H1 (cell line): ENCODE measurements around the gene VAPB. TPM values are rescaled to one million over a fixed set of nuclear protein-coding genes. Genes with fewer than 3 reads are reported as not detected.

Experiments used
- CTCF ChIA-PET: fragments of 300-600 bp; sonication (Branson Sonifier 250); formaldehyde crosslinking; loops from one replicate; lab custom pipeline; 2021; ENCODE audit not compliant: partially characterized antibody; lab: Charles Lee
- POLR2A ChIA-PET: fragments of 300-600 bp; sonication (Branson Sonifier 250); formaldehyde crosslinking; loops from one replicate; lab custom pipeline; 2021; ENCODE audit warnings: inconsistent platforms; ENCODE audit not compliant: partially characterized antibody; lab: Charles Lee
- DNase-seq, 2 experiments: peaks; one replicate each; pipeline versions ENCODE4 v3.0.0 to v3.0.0-alpha.2; 2010 to 2022; ENCODE audit warnings: low spot score in 2 of 2, low read depth in 1 of 2, mixed read lengths in 1 of 2
- FAIRE-seq: peaks from 2 replicates; lab custom pipeline; 2011; peaks lifted over from hg19 to GRCh38; lab: Jason Lieb, UNC
- H2AFZ ChIP-seq: 2 replicates; pipeline ENCODE4 v1.8.1; 2012; ENCODE audit warnings: low read length, inconsistent platforms
- H2AK5ac ChIP-seq: 2 replicates; pipeline ENCODE4 v1.6.1; 2013; ENCODE audit warnings: low read depth, low read length
- H2BK120ac ChIP-seq: replicated peaks from 2 replicates; pipeline ENCODE3; 2013; ENCODE audit warnings: low read depth, low read length, inconsistent platforms
- H2BK12ac ChIP-seq: 2 replicates; pipeline ENCODE4 v1.6.1; 2013; ENCODE audit warnings: low read depth, low read length
- H2BK15ac ChIP-seq: 2 replicates; pipeline ENCODE4 v1.6.1; 2013; ENCODE audit warnings: low read length
- H2BK20ac ChIP-seq: 2 replicates; pipeline ENCODE4 v1.6.1; 2013; ENCODE audit warnings: low read length
- H2BK5ac ChIP-seq: 2 replicates; pipeline ENCODE4 v1.6.1; 2013; ENCODE audit warnings: low read depth, low read length
- H3K14ac ChIP-seq: 2 replicates; pipeline ENCODE4 v1.6.1; 2013; ENCODE audit warnings: inconsistent platforms; ENCODE audit not compliant: insufficient read length
- H3K18ac ChIP-seq: 2 replicates; pipeline ENCODE4 v1.6.1; 2013; ENCODE audit warnings: low read length; ENCODE audit errors: extremely low read depth
- H3K23ac ChIP-seq: 2 replicates; pipeline ENCODE4 v1.6.1; 2013; ENCODE audit warnings: inconsistent platforms; ENCODE audit not compliant: insufficient read length
- H3K23me2 ChIP-seq: 2 replicates; pipeline ENCODE4 v1.6.1; 2013; ENCODE audit warnings: low read depth, low read length
- H3K27ac ChIP-seq: 2 replicates; pipeline ENCODE4 v1.6.1; 2011; ENCODE audit warnings: low read depth, low read length, inconsistent platforms
- H3K27me3 ChIP-seq, 4 experiments: replicated peaks in 1 of 4; 1 replicate in 1 of 4; 2 replicates in 3 of 4; pipeline versions ENCODE4 v1.6.1 to v1.8.1; 2011 to 2013; ENCODE audit warnings: low read length in 3 of 4, mild to moderate bottlenecking in 3 of 4, inconsistent platforms in 2 of 4, mixed read lengths in 2 of 4, moderate library complexity in 1 of 4; ENCODE audit not compliant: control insufficient read depth in 3 of 4, insufficient read depth in 3 of 4; ENCODE audit errors: extremely low read depth in 1 of 4
- H3K36me3 ChIP-seq, 4 experiments: 2 replicates each; pipeline versions ENCODE4 v1.6.1 to v1.8.1; 2011 to 2013; ENCODE audit warnings: mild to moderate bottlenecking in 4 of 4, low read length in 3 of 4, moderate library complexity in 2 of 4, control low read depth in 1 of 4, inconsistent platforms in 1 of 4; ENCODE audit not compliant: insufficient read depth in 4 of 4, control insufficient read depth in 2 of 4
- H3K4ac ChIP-seq: replicated peaks from 2 replicates; pipeline ENCODE3; 2013; ENCODE audit warnings: low read length, low read depth, mixed read lengths, inconsistent platforms; ENCODE audit not compliant: insufficient read length
- H3K4me1 ChIP-seq, 4 experiments: replicated peaks in 1 of 4; 1 replicate in 1 of 4; 2 replicates in 3 of 4; pipeline versions ENCODE4 v1.6.1 to v1.8.1; 2011 to 2013; ENCODE audit warnings: low read length in 3 of 4, inconsistent platforms in 2 of 4, mixed read lengths in 1 of 4; ENCODE audit not compliant: insufficient read depth in 4 of 4, control insufficient read depth in 3 of 4
- H3K4me2 ChIP-seq, 2 experiments: 2 replicates each; pipeline versions ENCODE4 v1.6.1 to v1.8.1; 2011 to 2013; ENCODE audit warnings: low read depth in 2 of 2, low read length in 2 of 2, control low read depth in 1 of 2, inconsistent platforms in 1 of 2, mild to moderate bottlenecking in 1 of 2; ENCODE audit not compliant: insufficient read depth in 1 of 2
- H3K4me3 ChIP-seq, 4 experiments: fragments of 200-600, 300-600 bp in 1 of 4; sonication (generic), shearing (Covaris generic), sonication (Bioruptor Twin) in 1 of 4; 2 replicates each; pipeline versions ENCODE4 v1.5.1 to v1.8.1; 2011 to 2016; ENCODE audit warnings: low read length in 4 of 4, low read depth in 3 of 4, control low read depth in 2 of 4, inconsistent platforms in 2 of 4, mild to moderate bottlenecking in 2 of 4, mixed read lengths in 1 of 4, moderate library complexity in 1 of 4; ENCODE audit not compliant: insufficient read depth in 2 of 4; ENCODE audit errors: extremely low read depth in 1 of 4
- H3K56ac ChIP-seq: replicated peaks from 2 replicates; pipeline ENCODE3; 2013; ENCODE audit warnings: low read depth, mild to moderate bottlenecking, mixed read lengths, low read length, inconsistent platforms; ENCODE audit not compliant: insufficient read length
- H3K79me1 ChIP-seq: 2 replicates; pipeline ENCODE4 v1.6.1; 2013; ENCODE audit warnings: low read depth, low read length, control low read depth
- H3K79me2 ChIP-seq, 2 experiments: 2 replicates each; pipeline versions ENCODE4 v1.6.1 to v1.8.1; 2012 to 2013; ENCODE audit warnings: low read length in 2 of 2, mild to moderate bottlenecking in 2 of 2, inconsistent platforms in 1 of 2; ENCODE audit not compliant: insufficient read depth in 2 of 2, control insufficient read depth in 1 of 2
- H3K9ac ChIP-seq, 4 experiments: replicated peaks in 1 of 4; 1 replicate in 1 of 4; 2 replicates in 3 of 4; pipeline versions ENCODE4 v1.6.1 to v1.8.1; 2011 to 2013; ENCODE audit warnings: low read depth in 3 of 4, low read length in 3 of 4, control low read depth in 2 of 4, mild to moderate bottlenecking in 2 of 4, moderate library complexity in 2 of 4, inconsistent platforms in 1 of 4; ENCODE audit errors: extremely low read depth in 1 of 4
- H3K9me3 ChIP-seq, 2 experiments: 2 replicates each; pipeline versions ENCODE4 v1.6.1 to v1.8.1; 2012 to 2013; ENCODE audit warnings: mild to moderate bottlenecking in 2 of 2, moderate library complexity in 2 of 2, control low read depth in 1 of 2, inconsistent platforms in 1 of 2, low read depth in 1 of 2, low read length in 1 of 2, mixed read lengths in 1 of 2; ENCODE audit not compliant: insufficient read depth in 2 of 2
- H4K20me1 ChIP-seq, 2 experiments: replicated peaks in 1 of 2; 2 replicates each; pipeline versions ENCODE3 to v1.8.1; 2011 to 2013; ENCODE audit warnings: inconsistent platforms in 2 of 2, low read length in 2 of 2, mild to moderate bottlenecking in 1 of 2; ENCODE audit not compliant: insufficient read depth in 2 of 2, control insufficient read depth in 1 of 2
- H4K5ac ChIP-seq: 2 replicates; pipeline ENCODE4 v1.6.1; 2013; ENCODE audit warnings: low read length, low read depth, mixed read lengths, inconsistent platforms; ENCODE audit not compliant: insufficient read length
- H4K8ac ChIP-seq: 2 replicates; pipeline ENCODE4 v1.8.0; 2013; ENCODE audit warnings: mild to moderate bottlenecking, moderate library complexity, low read length, inconsistent platforms; ENCODE audit not compliant: insufficient read depth; ENCODE audit errors: extremely low read depth
- H4K91ac ChIP-seq: replicated peaks from 2 replicates; pipeline ENCODE3; 2013; ENCODE audit warnings: low read length, mixed read lengths, inconsistent platforms; ENCODE audit not compliant: insufficient read length
- CBX5 ChIP-seq: fragments of 300-800, 300-1000 bp; sonication (generic); IDR thresholded peaks from 2 replicates; pipeline ENCODE4 v1.7.1; 2016; ENCODE audit warnings: antibody characterized with exemption, low read length, low read depth
- CTBP2 ChIP-seq: IDR thresholded peaks from 2 replicates; pipeline ENCODE4 v1.7.0; 2011; ENCODE audit warnings: borderline replicate concordance, mild to moderate bottlenecking, moderate library complexity, mixed read lengths, low read length; ENCODE audit not compliant: insufficient read depth, insufficient read length
- EGR1 ChIP-seq: IDR thresholded peaks from 2 replicates; pipeline ENCODE4 v1.6.1; 2011; ENCODE audit warnings: low read depth, low read length, borderline replicate concordance
- EZH2 ChIP-seq: fragments of 200-600 bp; sonication (generic); IDR thresholded peaks from 2 replicates; pipeline ENCODE4 v1.7.1; 2012; ENCODE audit warnings: low read depth, mild to moderate bottlenecking, moderate library complexity, low read length, inconsistent platforms; ENCODE audit not compliant: severe bottlenecking
- GTF2F1 ChIP-seq: IDR thresholded peaks from 2 replicates; pipeline ENCODE4 v1.6.1; 2012; ENCODE audit warnings: low read depth, low read length, improper control_type of control experiment, borderline replicate concordance
- HDAC2 ChIP-seq, 2 experiments: fragments of 300-600 bp in 1 of 2; sonication (generic) in 1 of 2; IDR thresholded peaks; 2 replicates each; pipeline ENCODE4 v1.6.1; 2011 to 2012; ENCODE audit warnings: low read depth in 2 of 2, low read length in 2 of 2, mild to moderate bottlenecking in 2 of 2, moderate library complexity in 2 of 2, borderline replicate concordance in 1 of 2, inconsistent platforms in 1 of 2
- NRF1 ChIP-seq: IDR thresholded peaks from 2 replicates; pipeline ENCODE4 v1.6.1; 2011; ENCODE audit warnings: mild to moderate bottlenecking, low read depth, low read length, improper control_type of control experiment
- POLR2AphosphoS5 ChIP-seq: IDR thresholded peaks from 2 replicates; pipeline ENCODE4 v1.6.1; 2011; ENCODE audit warnings: low read depth, low read length
- SIX5 ChIP-seq: IDR thresholded peaks from 2 replicates; pipeline ENCODE4 v1.6.1; 2011; ENCODE audit warnings: mild to moderate bottlenecking, low read depth, low read length
- WGBS, 2 experiments: shearing (Covaris generic) in 1 of 2; methylation state at CpG; one replicate each; pipeline versions ENCODE4 v1.1.6 to v1.1.7; 2013 to 2015; ENCODE audit warnings: low lambda C conversion rate in 2 of 2, mixed read lengths in 2 of 2, inconsistent platforms in 1 of 2, low coverage in 1 of 2, missing lambda C conversion rate in 1 of 2; ENCODE audit not compliant: insufficient replicate concordance in 2 of 2, insufficient coverage in 1 of 2, insufficient read length in 1 of 2; ENCODE audit errors: extremely low coverage in 1 of 2, missing lambda C conversion rate in 1 of 2; 5-methylcytosine and 5-hydroxymethylcytosine counted together
- polyA plus RNA-seq, 7 experiments: library from polyadenylated mRNA; depleted of rRNA in 3 of 7; stranded (reverse) in 5 of 7; unstranded in 2 of 7; fragments of >200 nt in 5 of 7; fragments of 200-250 nt in 2 of 7; gene quantifications; 1 replicate in 5 of 7; 2 replicates in 1 of 7; 4 replicates in 1 of 7; pipeline versions ENCODE4 v1.2.1 to v1.2.3, GENCODE V29; 2011 to 2013; ENCODE audit warnings: missing spikeins in 2 of 7, mixed read lengths in 2 of 7
- total RNA-seq: library from RNA; stranded (reverse); fragmentation: NEBNext Ultra II Directional; extraction: Animal tissue kit (Norgen Biotek cat#: 25700); gene quantifications from 2 replicates; pipeline ENCODE4 v1.2.1, GENCODE V29; 2021
- TF ChIP-seq, protein P1 (sequence below): IDR thresholded peaks from 2 replicates; pipeline ENCODE4 v1.6.1; 2012; ENCODE audit warnings: inconsistent platforms

The VAPB gene
- total and polyA plus RNA-seq, 2 of the 8 experiments (the other 6 are each of a cell fraction or from before 2014, with no cell fraction given) = 24.4 to 62.8 TPM

DNA sequence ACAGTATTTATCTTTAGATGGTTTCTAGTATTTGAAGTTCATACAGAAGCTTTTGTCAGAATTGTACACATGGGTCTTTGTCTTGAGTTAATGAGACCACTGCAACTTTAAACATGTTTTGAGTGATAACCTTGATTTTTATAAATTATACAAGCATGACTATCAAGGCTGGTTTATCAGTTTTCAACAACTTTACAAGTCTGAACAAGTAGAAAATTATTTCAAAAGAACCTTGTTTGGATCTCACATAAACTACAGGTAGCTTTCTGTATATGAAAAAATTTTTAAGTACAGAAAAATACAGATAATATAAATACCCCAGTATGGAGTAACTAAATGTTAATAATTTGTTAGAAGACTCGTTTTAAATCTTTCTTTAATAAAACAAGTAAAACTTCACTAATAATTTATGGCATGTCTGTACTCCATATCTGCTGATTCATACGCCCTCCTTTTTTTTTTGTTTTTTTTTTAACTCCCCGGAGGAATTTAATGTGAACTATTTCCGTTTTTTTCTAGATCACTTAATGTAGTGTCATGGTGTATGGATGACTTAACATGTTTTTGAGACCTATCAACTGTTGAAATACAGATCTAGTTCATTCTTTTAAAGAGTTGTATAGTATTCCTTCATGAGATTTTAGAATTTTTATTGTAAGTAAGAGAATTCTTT is 18.3 kb downstream of the VAPB start:
- Histone ChIP-seq H3K23ac (no peak overlapping the region), H3K36me3 (no peaks in the 10 kb centered on the region), H3K23me2 (no peaks in the 10 kb centered on the region; the same call in 1 of the 2 replicates), H2BK5ac (no peak overlapping the region), H4K5ac (no peak overlapping the region), H2BK12ac (no peak overlapping the region), H3K18ac (no peak overlapping the region), H3K4me3 (no peak overlapping the region), H3K4ac (no peak overlapping the region), H3K79me2 (peaks cover 10 to 97% of the 10 kb centered on the region in 2 experiments), H2AFZ (no peak overlapping the region), H2BK120ac (no peak overlapping the region), H3K27ac (no peak overlapping the region), H3K56ac (no peak overlapping the region), H3K27me3 (no peaks in the 10 kb centered on the region), H3K9ac (no peak overlapping the region), H2BK20ac (no peak overlapping the region), H4K20me1 (peaks cover 2 to 4% of the 10 kb centered on the region in 2 experiments), H2AK5ac (no peak overlapping the region), H4K91ac (no peak overlapping the region), H3K14ac (no peak overlapping the region), H3K4me2 (no peak overlapping the region), H3K4me1 (peaks cover 0 to 4% (median 3%) of the 10 kb centered on the region in 4 experiments; a peak in 3 of 7 replicates), H4K8ac (no peak overlapping the region), H2BK15ac (no peak overlapping the region), H3K79me1 (peaks cover 6% of the 10 kb centered on the region; the same call in 1 of the 2 replicates), H3K9me3 (no peaks in the 10 kb centered on the region)
- ChIA-PET CTCF (no interaction called here), POLR2A (interaction anchor here (1.0 kb wide), 1 partner anchor 117 kb away, joined by 3 read pairs; no protein-coding TSS in a partner anchor)
- FAIRE-seq = no peak
- no peak for DNase-seq
- no peak for TF ChIP-seq GTF2F1
- TF ChIP-seq EGR1 = no peak
- no peak for TF ChIP-seq SIX5
- no peak for TF ChIP-seq CBX5
- TF ChIP-seq NRF1 = no peak
- TF ChIP-seq, protein P1, sequence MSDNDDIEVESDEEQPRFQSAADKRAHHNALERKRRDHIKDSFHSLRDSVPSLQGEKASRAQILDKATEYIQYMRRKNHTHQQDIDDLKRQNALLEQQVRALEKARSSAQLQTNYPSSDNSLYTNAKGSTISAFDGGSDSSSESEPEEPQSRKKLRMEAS = no peak
- TF ChIP-seq POLR2AphosphoS5 = no peak
- TF ChIP-seq HDAC2 (IDR thresholded peaks at IDR 0.05; ENCODE audit: borderline replicate concordance in 1 of 2, low read depth in 2 of 2, low read length in 2 of 2) = no peak
- TF ChIP-seq EZH2 = no peak
- no peak for TF ChIP-seq CTBP2
- WGBS, 2 experiments = 81% methylated on average over 4 of the region's 4 CpGs; no CpG with 5 or more reads in 1 of the 2 experiments
